ENCODE data around the gene PRRG1. TPM values are rescaled to one million over a fixed set of nuclear protein-coding genes. Genes with fewer than 3 reads are reported as not detected.

Gene PRRG1
- total and polyA plus RNA-seq, 2 donors (not counting 1 experiment from before 2014, with no cell fraction given) = 10.2 to 15.5 TPM

- H3K4me2 ChIP-seq (ENCODE audit: extremely low read depth, insufficient read depth, low read length) = no peak overlapping the region
- no peak for DNase-seq (ENCODE audit: low read depth in 2 of 2)
- H3K79me2 ChIP-seq (ENCODE audit: control insufficient read depth, insufficient read depth, low read length) = no peaks in the 10 kb centered on the region
- no peak overlapping the region for H3K27ac ChIP-seq (ENCODE audit: insufficient read depth, low read length)
- no peaks in the 10 kb centered on the region for H4K20me1 ChIP-seq (ENCODE audit: control insufficient read depth, extremely low read depth, insufficient read depth, low read length)
- TF ChIP-seq CTCF (conservative IDR thresholded peaks at IDR 0.05 in 1 of 2, IDR thresholded peaks at IDR 0.05 in 1 of 2; ENCODE audit: low read depth in 1 of 2, low read length in 2 of 2) (no peak), EZH2 (IDR thresholded peaks at IDR 0.05; ENCODE audit: low read length, missing control alignments) (no peak)
- H3K27me3 ChIP-seq (ENCODE audit: control insufficient read depth, insufficient read depth, low read length) = no peaks in the 10 kb centered on the region
- no peak overlapping the region for H3K9ac ChIP-seq (ENCODE audit: insufficient read depth, low read length)
- H3K9me3 ChIP-seq (ENCODE audit: control insufficient read depth, insufficient read depth, low read depth, low read length) = no peaks in the 10 kb centered on the region
- no peak overlapping the region for H2AFZ ChIP-seq (ENCODE audit: low read length)
- H3K36me3 ChIP-seq (ENCODE audit: control insufficient read depth, insufficient read depth, low read length) = no peaks in the 10 kb centered on the region
- no peak overlapping the region for H3K4me3 ChIP-seq (replicated peaks in 1 of 4; ENCODE audit: control extremely low read depth in 1 of 4, insufficient read depth in 1 of 4, low read depth in 3 of 4, low read length in 4 of 4)
- no peaks in the 10 kb centered on the region for H3K4me1 ChIP-seq (ENCODE audit: control insufficient read depth, extremely low read depth, insufficient read depth, low read length)
These were observed 113.2 kb downstream of the PRRG1 start for GRCh38 chrX:37462346-37462745.

GRCh38 chrX:37468124-37468739 lies 119.1 kb downstream of the PRRG1 start:
- Histone ChIP-seq H3K79me2 (ENCODE audit: control insufficient read depth, insufficient read depth, low read length) (no peaks in the 10 kb centered on the region), H3K9ac (ENCODE audit: insufficient read depth, low read length) (no peak overlapping the region), H3K4me3 (replicated peaks in 1 of 4; ENCODE audit: control extremely low read depth in 1 of 4, insufficient read depth in 1 of 4, low read depth in 3 of 4, low read length in 4 of 4) (no peak overlapping the region), H3K36me3 (ENCODE audit: control insufficient read depth, insufficient read depth, low read length) (no peaks in the 10 kb centered on the region), H3K9me3 (ENCODE audit: control insufficient read depth, insufficient read depth, low read depth, low read length) (no peaks in the 10 kb centered on the region), H3K4me2 (ENCODE audit: extremely low read depth, insufficient read depth, low read length) (no peak overlapping the region), H3K4me1 (ENCODE audit: control insufficient read depth, extremely low read depth, insufficient read depth, low read length) (no peaks in the 10 kb centered on the region), H2AFZ (ENCODE audit: low read length) (no peak overlapping the region), H3K27me3 (ENCODE audit: control insufficient read depth, insufficient read depth, low read length) (no peaks in the 10 kb centered on the region), H3K27ac (ENCODE audit: insufficient read depth, low read length) (no peak overlapping the region), H4K20me1 (ENCODE audit: control insufficient read depth, extremely low read depth, insufficient read depth, low read length) (no peaks in the 10 kb centered on the region)
- TF ChIP-seq CTCF (conservative IDR thresholded peaks at IDR 0.05 in 1 of 2, IDR thresholded peaks at IDR 0.05 in 1 of 2; ENCODE audit: low read depth in 1 of 2, low read length in 2 of 2) = no peak
- TF ChIP-seq EZH2 (IDR thresholded peaks at IDR 0.05; ENCODE audit: low read length, missing control alignments) = no peak
- no peak for DNase-seq (ENCODE audit: low read depth in 2 of 2)

- Histone ChIP-seq H3K4me1 (ENCODE audit: control insufficient read depth, extremely low read depth, insufficient read depth, low read length) (no peaks in the 10 kb centered on the region), H3K4me2 (ENCODE audit: extremely low read depth, insufficient read depth, low read length) (no peak overlapping the region), H2AFZ (ENCODE audit: low read length) (no peak overlapping the region), H3K27me3 (ENCODE audit: control insufficient read depth, insufficient read depth, low read length) (no peaks in the 10 kb centered on the region), H4K20me1 (ENCODE audit: control insufficient read depth, extremely low read depth, insufficient read depth, low read length) (no peaks in the 10 kb centered on the region), H3K27ac (ENCODE audit: insufficient read depth, low read length) (no peak overlapping the region), H3K4me3 (replicated peaks in 1 of 4; ENCODE audit: control extremely low read depth in 1 of 4, insufficient read depth in 1 of 4, low read depth in 3 of 4, low read length in 4 of 4) (no peak overlapping the region), H3K9me3 (ENCODE audit: control insufficient read depth, insufficient read depth, low read depth, low read length) (no peaks in the 10 kb centered on the region), H3K9ac (ENCODE audit: insufficient read depth, low read length) (no peak overlapping the region), H3K79me2 (ENCODE audit: control insufficient read depth, insufficient read depth, low read length) (no peaks in the 10 kb centered on the region), H3K36me3 (ENCODE audit: control insufficient read depth, insufficient read depth, low read length) (no peaks in the 10 kb centered on the region)
- TF ChIP-seq EZH2 (IDR thresholded peaks at IDR 0.05; ENCODE audit: low read length, missing control alignments) (no peak), CTCF (conservative IDR thresholded peaks at IDR 0.05 in 1 of 2, IDR thresholded peaks at IDR 0.05 in 1 of 2; ENCODE audit: low read depth in 1 of 2, low read length in 2 of 2) (no peak)
- DNase-seq (ENCODE audit: low read depth in 2 of 2) = no peak
These were observed 121.5 kb downstream of the PRRG1 start for GRCh38 chrX:37470711-37471110.

Data from fibroblast of lung (primary cell).